Activated CD8-positive, alpha-beta memory T cell treated with anti-CD3 and anti-CD28 coated beads, Interleukin-2, amount 50 U/mL, for 24 hours (primary cell): ENCODE results near the gene DACH1.

Experiments used
- DNase-seq: peaks from one replicate; pipeline ENCODE4 v3.0.0-alpha.2; 2020; ENCODE audit errors: extremely low read depth

Gene DACH1

DNA sequence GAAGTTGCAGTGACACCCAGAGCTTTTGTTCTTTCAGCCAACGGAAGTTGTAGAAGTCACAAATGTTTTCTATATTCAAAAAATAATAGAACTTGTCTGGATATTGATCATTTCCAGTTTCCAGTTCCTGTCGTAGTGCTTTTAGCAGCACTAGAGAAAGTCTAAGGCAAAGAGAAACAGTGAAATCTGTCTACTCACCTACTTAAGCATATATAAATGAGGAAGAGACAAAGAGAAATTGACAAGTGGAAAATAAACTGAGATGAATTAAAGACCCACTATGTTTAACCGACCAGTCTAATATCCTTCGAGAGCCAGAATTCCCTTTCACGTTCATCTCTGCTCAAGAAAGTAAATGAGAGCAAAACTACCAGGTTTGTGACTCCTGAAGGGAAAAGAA, 36.7 kb downstream of the DACH1 start:
- no peak for DNase-seq

DNA sequence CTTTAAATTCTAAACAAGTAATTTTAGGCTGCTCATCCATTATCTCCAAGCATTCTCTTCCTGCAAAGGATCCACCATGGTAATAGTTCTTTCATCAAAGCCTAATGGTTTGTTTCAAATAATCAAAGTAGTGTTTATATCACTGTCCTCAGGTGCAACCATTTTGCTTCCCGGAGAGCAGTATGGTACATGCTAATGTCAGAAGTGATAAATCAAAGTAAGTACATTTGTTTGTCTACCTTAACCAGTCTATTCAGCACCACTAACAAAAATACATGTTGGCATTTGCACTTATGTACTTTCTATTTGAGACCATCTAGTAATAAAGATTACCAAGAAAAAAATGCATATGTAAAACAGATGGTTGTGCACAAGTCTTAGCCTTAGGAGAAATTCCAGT, 37.5 kb downstream of the DACH1 start:
- no peak for DNase-seq

DNA sequence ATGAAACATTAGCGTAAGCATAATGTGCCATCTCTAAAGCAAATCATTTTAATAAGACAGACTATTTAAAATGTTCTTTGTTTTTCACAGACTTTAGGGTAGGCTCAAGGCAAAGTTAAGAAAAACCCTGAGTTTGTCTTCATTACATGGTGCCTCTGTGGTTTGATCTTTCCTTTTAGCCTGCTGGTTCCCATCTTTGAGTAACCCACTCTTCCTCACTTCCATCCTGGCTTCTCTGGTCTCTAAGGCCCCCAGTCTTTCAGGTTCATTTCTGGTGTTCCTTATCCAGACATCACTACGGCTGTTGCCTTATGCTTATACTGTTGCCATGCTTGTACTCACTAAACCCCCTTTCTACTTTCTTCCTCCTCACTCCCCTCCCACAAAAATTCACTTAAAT, 38.4 kb downstream of the DACH1 start:
- DNase-seq, result no peak

DNA sequence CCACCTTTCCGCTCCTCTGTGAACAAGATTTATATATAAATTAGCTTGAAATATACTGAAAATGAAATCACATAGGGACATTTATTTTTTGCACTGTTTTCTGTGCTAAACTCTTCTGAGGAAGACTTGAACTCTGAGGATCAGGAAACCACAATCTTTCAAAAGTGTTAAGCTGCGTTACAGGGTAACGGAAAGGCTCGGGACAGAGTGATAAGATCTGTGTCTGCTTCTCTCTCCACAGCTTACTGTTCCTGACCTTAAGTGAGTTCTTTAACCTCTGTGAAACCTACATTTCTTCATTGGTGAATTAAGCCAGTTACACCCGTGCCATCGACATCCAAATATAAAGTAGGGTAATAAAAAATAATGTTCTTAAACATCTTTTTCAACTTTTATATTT, 38.9 kb downstream of the DACH1 start:
- no peak for DNase-seq

DNA sequence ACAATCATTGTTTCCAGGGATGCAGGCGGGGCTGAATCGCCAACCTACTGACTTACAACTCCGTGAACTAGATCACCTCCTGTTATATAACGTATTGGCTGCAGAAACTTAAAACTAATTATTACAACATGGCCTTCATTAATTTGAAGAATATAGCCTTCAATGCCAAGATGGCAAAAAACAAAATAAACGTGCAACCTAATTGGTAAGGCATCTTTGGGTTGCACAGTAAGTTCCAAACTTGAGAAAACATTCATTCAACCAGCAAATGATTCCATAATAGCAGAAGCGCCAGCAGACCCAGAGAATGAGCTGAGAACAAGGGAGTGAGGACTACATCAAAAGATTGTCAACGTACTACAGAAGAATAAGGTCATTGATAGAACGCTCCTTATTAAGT, 39.8 kb downstream of the DACH1 start:
- DNase-seq, result no peak

DNA sequence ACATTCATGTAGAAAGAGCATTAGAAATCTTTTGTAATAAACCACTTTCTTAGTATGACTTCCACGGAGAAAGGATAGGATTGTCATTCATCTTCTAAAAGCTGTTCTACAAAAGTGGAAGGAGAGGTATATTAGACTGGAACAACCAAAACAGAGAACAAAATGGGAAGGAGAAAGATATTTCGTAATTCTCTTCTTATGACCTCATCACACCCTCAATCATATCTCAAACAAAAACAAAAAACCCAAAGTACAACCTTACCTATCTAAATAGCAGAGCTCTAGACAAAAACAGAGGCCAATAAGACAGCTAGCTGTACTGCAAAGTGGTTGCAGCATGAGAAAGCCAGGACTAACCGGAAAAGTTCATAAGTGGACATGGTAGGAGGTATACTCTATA, 46.3 kb downstream of the DACH1 start:
- DNase-seq, result no peak

DNA sequence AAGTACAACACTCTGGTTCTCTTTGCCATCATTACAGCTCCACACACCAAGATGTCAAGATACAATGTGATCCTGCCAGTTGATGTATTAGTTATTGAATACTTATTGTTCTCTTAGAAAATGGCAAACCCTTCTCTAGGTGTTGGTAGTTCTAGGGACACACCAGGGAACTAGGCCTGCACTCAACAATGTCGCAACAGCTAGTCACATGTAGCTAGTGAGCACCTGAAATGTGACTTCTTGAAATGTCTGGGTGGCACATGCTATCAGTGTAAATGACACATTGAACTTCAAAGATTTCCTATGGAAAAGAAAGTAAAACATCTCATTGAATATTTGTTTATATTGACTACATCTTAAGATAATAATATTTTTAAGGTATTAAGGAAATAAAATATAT, 49.7 kb downstream of the DACH1 start:
- no peak for DNase-seq

DNA sequence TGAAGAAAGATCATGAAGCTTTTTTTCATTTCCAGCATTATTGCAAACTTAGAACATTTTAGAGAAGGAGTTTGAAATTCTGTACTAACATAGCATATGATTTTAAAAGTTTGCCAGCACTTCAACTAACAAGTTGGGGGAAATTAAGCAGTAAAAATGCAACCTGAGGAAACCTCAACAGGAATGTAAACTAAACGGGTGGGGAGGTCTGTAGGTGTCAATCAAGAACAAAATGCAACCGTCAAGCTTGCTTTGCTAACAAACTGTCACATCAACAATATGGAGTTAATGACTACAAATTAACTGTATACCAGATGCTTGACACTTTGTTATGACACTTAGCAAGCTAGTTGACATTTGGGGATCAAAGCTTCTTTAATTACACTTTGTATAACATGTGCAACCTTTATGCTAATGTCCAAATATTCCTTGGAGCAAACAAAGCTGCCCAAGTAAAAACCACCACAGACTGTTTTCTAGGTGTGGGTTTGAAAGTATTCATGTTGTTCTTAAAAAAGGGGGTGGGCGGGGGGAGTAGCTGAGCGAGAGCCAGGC, 52.1 kb downstream of the DACH1 start:
- DNase-seq, result no peak

DNA sequence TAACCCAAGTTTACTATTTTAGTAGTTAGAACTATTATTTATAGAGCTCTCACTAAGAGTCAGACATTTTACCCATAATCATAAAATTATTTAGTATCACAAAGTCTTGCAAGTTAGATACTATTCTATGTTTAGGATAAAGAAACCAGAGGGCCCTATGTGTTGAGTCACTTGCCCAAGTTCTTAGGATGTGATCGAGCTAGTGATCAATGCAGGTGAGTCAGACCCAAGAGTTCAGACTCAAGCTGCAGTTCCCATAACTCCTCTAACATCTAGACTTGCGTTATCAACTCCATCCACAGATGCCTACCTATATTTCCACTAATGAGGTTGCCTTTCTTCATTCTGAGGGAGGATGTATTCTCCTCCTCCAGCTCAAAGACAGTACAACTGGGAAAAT, 53.8 kb downstream of the DACH1 start:
- no peak for DNase-seq

DNA sequence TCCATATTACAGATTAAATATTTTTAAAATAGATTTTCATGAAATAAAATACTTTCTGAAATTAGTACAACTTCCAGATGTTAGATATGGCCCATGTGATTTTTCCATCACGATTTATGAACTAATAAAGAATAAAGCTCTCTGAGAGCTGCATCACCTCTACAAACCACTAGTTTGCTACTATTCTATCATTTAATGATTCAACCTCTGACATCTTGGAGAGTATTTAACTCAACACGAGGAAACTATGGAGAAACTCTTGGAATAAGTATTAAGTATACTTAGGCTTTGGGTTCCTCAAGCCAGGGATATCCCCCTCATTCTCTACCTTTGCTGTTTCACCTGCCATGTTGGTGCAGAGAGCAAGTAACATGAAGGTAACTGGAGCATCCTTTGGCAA, 55.7 kb downstream of the DACH1 start:
- no peak for DNase-seq

DNA sequence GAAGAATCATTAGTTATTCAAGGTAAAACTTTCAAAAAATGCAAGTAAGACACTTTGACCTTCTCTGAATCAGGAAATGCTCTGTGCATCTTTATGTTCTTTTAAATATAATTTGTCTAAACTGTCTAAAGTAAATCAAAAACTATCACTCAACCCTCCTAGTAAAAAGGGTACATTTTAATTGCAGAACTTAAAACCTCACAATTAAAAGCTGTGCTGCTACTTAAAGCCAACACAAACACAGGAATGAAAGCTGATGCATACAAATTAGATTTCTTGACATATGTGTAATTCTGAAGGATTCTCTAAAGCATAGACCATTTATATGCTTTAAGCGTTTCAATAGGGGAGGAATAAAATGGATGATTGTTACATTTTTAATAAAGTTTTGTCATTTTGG, 58.3 kb downstream of the DACH1 start:
- no peak for DNase-seq

DNA sequence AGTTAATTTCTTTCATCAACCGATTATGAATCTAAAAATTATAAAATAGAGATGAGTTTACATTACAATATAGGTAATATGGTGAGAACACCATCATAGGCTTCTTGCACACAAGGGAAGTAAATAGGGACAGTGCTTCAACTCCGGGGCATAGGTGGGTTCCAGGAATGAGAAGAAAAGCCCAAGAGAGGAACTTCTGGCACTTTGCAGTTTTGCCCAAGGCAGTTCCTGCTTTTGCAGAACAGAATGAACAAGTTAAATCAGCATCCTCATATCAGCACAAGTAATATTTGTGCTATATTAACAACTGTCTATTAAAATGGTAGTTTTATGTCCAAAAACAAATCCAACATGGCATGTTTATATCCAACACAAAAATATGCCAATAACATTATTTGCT, 60.1 kb downstream of the DACH1 start:
- DNase-seq, result no peak

DNA sequence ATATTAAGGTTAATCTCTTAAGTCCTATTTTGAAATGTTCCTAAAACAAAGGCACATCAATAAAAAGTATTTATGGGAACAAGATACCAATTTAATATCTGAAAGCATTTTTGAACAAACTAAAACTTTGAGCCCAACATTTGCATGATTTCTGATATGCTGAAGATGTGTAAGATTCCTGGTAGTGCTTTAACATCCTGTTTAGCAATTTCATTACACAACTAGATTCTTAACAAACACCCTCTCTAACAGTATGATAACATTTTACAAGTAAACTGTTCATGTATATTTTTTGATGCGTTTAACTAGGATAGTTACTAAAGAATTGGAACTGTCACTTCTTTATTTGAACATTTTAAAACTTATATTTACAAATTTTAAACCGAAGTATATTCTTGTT, 63.9 kb downstream of the DACH1 start:
- no peak for DNase-seq

DNA sequence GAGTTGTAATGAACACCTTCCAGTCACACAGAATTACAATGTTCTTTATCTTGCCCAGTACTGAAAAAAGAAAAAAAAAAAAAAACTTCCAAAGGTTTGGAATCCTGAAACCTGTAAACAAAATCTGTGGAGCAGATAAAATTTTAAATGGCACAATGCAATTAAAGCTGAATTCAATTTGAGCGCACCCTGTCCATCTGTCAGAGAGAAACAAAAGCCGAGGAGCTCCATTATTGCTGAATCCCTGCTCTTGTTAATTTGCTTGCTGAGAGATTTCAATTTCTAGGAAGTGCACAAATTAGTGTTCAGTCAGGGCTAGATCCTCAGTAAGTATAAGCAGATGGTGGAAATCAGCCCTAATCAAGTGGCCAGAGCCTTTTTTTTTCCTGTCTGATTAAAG, 65.2 kb downstream of the DACH1 start:
- no peak for DNase-seq

DNA sequence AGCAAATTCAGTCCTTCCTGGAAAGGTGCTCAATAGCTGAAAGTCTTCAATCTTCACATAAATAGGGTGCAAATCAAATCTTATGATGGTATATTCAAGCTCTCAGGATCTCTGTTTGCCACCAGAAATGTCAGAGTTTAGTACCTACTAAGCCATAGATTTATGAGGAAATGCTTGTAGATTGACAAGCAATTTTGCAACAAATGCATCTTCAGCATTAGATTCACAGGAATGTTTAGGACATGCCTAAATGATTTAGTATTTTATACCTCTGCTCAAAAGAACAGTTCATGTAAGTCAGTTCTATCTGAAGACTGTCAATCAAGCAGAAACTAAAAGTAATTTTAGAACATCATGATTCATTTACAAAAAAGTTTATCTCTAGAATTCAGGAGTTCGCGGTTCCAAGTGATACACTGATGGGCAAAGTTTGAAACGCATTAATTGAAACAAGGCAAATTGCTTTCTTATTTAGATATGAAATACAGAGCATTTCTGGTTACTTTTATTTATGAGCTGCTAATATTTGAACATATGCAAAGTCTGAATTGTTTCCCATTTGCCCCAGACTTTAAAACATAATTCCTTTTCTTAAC, 65.7 kb downstream of the DACH1 start:
- no peak for DNase-seq

DNA sequence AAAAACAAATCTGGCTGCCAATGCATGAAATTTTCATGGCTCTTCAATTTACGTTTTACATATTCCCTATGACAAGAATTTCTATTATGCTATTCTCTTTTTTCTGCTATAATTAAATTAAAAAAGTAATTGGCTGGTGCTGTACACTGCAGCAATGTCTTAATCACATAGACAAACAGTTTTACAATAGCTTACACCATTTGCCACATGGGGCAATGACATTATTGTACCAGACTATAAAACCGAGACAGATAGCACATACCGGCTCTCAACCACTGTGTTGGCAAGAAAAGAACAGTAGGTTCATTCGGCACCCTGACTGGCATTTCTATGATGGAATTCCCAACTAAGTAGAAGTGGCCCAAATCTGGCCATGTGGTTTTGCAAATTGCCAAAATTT, 67.7 kb downstream of the DACH1 start:
- no peak for DNase-seq

DNA sequence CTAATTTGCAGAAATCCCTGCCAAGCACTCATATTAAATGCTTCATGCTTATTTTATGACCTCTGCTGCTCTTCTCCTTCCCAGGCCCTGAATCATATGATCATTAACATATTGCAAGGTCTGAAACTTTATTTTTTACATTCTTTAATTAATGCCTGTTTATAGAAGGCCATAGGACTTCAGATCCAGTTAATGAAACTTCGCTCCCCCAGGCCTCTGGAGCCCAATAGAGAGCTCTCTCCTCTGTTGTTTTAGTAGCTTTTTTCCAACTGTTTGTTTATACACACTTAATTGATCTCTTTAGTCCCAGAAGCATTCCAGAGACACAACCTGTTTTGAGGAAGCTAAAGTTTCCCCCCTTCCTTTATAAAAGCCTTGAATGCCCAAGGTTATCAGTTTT, 68.3 kb downstream of the DACH1 start:
- no peak for DNase-seq

DNA sequence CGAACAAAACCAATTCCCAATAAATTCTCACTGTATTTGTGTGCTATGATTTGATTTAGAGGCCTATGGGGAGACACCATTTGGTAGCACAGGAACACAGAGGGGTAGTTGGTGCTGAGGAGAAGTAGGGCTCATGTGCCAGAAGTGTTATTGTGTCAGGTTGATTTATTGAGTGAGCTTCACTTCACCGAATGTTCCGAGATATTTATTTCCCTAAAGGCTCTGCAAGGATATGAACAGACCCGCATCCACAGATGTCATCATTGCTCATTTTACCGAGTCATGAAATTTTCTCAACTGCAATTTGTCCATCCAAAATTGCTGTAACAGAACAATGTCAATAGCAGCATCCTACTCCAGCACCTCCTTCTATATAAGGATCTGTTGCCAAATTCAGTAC, 69.5 kb downstream of the DACH1 start:
- DNase-seq, result no peak

DNA sequence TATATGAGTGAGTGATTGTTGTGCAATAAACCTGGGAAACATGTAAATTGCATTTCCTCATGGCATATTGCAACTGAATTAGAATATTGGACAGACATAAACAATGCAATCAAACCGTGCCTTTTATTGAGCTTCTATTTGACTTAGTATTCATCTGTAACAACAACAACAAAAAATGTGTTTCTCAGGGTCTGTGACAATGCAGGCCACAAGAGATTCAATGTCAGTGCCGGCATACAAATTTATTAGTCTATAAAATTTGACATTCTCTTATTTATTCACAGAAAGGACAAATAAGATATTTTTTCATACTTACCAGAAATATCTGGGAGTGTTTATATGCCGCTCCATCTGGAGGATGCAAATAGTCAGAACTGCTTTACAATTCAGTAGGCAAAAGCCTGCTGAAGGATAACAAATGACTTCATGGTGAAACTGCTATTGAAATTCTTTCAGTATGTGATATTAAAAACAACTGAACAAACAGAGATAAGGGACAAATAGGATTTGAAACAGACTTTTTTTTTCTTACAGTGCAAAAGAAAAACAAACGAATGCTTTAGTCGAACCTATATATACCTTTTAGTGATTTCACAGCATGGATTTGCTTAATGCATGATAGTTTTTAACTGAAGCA, 77.2 kb downstream of the DACH1 start:
- no peak for DNase-seq

DNA sequence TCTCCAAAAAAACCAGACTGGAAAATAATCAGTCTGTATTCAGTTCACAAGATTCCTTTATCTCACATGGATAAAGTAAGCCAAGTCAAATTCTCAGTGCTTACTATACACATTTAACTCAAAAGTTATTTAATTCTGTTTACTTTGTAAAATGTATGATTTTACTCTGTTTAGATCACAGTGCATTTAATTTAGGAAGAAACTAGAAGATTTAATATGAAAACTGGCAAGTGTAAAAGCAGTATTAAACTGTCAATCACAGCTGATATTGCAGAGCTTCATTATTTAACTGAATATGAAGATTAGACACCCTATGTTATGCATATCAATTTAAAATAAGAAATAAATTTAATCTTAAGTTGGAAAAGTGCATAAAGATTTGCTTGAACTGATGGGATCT, 78.0 kb downstream of the DACH1 start:
- DNase-seq, result no peak

DNA sequence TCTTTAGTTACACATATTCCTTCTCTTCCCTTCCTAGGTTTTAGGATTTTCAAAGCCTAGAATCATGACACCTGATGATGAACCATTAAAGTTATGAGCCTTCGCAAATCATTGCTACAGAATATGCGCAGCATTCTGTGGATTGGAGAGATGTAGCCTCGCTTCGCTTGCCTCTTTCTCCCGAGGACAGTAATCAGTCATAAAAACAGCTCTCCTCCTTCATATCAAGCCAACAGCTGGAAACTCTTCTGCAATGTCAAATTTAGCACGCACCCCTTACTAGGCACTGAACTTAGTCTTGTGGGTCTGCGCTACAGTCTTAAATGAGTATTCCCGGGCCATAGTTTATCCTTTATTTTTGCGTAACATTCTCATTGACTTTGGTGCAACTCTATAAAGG, 79.6 kb downstream of the DACH1 start:
- no peak for DNase-seq

DNA sequence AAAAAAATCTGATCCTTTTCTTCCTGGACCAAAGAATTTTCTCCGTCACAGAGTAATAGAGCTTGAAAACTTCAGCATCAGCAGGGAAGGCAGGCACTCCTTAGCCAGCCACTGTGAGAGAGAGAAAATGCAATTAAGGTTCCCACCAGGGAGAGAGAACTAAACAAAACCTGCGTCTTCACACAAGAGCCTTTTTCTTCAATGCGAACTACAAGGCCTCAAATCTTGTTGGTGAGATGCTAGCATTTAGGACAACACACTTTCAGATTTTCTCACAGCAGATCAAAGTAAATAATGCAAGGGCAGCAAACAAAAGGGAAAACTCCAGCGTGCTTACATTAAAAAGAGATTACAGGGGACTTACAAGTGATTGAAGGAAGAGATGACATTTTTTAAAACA, 80.1 kb downstream of the DACH1 start:
- DNase-seq, result no peak

DNA sequence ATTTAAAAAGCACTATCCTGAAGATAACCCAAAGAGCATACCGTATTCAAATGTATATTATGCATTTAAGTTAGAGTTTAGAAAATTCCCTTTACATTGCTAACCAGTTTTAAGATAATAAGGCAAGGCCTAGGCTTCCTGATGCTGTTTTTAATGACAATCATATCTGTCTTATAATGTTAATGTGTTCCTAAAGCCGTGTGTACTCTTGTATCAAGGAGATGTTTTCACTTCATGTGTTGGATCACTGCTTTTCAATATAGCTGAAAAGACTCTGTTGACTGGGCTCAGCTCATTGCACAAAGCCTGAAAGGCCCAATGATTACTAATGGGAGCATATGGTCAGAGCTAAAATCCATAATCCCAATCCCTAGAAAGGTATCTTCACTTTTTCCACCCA, 81.6 kb downstream of the DACH1 start:
- DNase-seq, result no peak

DNA sequence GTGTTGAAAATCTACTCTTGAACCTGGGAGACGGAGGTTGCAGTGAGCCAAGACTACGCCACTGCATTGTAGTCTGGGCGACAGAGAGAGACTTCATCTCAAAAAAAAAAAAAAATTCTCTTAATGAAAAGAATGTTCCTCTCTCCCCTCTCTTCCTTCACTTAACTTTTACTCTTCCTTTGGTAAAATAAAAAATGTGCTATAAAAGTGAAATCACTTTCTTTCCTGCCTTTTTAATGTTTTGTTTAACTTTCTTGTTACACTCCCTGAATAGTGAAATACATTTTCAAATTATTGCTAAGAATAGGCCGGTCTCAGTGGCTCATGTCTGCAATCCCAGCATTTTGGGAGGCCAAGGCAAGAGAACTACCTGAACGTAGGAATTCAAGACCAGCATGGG, 86.5 kb downstream of the DACH1 start:
- DNase-seq, result no peak
